Fibroblast of the aortic adventitia (primary cell): ENCODE data around the gene GMPR. TPM values are rescaled to one million over a fixed set of nuclear protein-coding genes. Genes with fewer than 3 reads are reported as not detected.

Experiments
- DNase-seq: peaks from one replicate; pipeline ENCODE4 v3.0.0-alpha.2; 2010; ENCODE audit warnings: low read depth
- H3K4me3 ChIP-seq: 2 replicates; pipeline ENCODE4 v1.5.1; 2011; ENCODE audit warnings: low read depth, mild to moderate bottlenecking, control low read depth, low read length, moderate library complexity
- total RNA-seq: library from RNA; depleted of rRNA; stranded (reverse); fragments of >200 nt; gene quantifications from 2 replicates; pipeline ENCODE4 v1.2.3, GENCODE V29; 2012; ENCODE audit warnings: low replicate concordance
- TF ChIP-seq, protein P1 (sequence below): IDR thresholded peaks from 2 replicates; pipeline ENCODE4 v1.5.1; 2011; ENCODE audit warnings: mild to moderate bottlenecking, low read length, control low read depth, inconsistent platforms; ENCODE audit not compliant: insufficient read depth

The GMPR gene
- total RNA-seq = 2.5 and 24.8 TPM in 2 replicates

DNA sequence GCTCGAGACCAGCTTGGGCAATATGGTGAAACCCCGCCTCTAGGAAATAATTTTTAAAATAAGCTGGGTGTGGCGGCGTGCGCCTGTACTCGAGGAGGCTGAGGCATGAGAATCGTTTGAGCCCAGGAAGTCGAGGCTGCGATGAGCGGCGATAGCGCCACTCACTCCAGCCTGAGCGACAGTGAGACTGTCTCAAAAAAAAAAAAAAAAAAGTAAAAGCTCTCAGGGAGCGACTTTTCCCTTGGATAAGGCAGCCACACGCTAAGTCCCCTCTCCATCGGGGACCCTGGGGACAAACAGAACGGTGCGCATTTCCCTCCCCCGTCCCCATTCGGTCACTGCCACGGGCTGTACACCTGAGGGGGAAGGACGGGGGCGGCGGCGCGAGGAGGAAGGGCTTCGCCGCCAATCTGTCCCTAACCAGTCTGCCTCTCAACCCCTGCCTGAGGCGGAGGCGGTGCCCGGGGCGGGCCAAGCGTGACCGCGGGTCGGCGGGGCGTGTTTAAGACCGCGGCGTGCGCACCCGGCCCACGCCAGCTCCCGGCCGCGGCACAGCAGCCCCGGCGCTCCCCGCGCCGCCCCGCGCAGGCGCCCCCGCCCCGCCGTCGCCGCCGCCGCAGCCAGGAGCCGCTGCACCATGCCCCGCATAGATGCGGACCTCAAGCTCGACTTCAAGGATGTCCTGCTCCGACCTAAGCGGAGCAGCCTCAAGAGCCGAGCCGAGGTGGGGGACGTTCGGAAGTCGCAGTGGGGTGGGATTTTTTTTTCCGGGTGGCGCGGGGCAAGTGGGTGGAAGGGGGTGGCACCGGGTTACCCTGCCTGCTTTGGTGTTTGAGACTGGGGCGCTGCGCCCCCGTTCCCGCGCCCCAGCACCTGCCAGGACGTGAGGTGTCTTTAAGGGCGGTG, at the start of gene GMPR:
GMPR (plus strand) TSS at position 531 of the 906 bp plus-strand sequence; CDS start at position 638, 107 bp downstream.
- TF ChIP-seq, protein P1, sequence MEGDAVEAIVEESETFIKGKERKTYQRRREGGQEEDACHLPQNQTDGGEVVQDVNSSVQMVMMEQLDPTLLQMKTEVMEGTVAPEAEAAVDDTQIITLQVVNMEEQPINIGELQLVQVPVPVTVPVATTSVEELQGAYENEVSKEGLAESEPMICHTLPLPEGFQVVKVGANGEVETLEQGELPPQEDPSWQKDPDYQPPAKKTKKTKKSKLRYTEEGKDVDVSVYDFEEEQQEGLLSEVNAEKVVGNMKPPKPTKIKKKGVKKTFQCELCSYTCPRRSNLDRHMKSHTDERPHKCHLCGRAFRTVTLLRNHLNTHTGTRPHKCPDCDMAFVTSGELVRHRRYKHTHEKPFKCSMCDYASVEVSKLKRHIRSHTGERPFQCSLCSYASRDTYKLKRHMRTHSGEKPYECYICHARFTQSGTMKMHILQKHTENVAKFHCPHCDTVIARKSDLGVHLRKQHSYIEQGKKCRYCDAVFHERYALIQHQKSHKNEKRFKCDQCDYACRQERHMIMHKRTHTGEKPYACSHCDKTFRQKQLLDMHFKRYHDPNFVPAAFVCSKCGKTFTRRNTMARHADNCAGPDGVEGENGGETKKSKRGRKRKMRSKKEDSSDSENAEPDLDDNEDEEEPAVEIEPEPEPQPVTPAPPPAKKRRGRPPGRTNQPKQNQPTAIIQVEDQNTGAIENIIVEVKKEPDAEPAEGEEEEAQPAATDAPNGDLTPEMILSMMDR = peak; percentile 6
- peak; percentile 59 for DNase-seq
- peak within 1 kb of the TSS; percentile 82 for H3K4me3 ChIP-seq

DNA sequence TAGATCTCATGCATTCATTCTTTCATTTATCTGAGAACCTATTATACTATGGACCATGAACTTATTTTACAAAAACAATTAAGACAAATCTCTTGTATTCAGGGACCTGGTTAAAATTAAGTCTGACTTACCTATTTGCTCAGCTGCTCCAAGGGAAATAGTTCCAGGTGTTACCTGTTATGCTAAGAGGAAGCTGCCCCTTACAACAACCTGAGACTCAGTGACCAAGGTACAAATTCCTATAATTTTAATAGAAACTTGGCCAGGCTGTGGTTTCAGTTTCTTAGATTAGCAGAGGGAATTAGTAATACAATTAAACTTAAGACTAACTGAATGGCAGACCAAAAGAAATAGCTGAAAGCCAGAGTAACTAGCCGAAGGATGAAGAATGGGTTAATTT, 48.2 kb upstream of the GMPR start:
- H3K4me3 ChIP-seq = no peak overlapping the region
- DNase-seq = no peak
- TF ChIP-seq, protein P1 = no peak

DNA sequence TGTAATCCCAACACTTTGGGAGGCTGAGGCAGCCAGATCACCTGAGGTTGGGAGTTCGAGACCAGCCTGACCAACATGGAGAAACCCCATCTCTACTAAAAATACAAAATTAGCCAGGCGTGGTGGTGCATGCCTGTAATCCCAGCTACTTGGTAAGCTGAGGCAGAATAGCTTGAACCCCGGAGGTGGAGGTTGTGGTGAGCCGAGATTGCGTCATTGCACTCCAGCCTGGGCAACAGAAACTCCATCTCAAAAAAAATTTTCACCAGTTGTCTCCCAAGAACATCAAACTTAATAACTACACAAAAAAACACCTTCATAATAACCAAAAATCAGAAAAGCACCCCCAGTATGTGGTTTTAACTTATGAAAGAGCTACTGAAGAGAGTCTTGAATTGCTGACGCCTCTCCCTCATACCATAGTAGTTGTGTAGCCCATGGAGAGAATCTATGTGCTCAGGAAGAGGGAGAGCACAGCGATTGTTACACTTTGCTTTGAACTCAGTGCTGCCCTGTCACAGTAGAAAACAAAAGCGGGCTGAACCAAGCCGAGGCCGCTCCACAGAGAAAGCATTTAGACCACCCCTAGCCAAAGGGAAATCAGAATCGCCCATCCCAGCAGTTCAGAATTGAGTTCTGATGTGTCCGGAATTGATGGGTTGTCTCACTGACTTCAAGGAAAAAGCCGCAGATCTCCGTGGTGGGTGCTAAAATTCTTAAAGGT, 42.0 kb upstream of the GMPR start:
- no peak overlapping the region for H3K4me3 ChIP-seq
- DNase-seq = no peak
- TF ChIP-seq, protein P1 = no peak

DNA sequence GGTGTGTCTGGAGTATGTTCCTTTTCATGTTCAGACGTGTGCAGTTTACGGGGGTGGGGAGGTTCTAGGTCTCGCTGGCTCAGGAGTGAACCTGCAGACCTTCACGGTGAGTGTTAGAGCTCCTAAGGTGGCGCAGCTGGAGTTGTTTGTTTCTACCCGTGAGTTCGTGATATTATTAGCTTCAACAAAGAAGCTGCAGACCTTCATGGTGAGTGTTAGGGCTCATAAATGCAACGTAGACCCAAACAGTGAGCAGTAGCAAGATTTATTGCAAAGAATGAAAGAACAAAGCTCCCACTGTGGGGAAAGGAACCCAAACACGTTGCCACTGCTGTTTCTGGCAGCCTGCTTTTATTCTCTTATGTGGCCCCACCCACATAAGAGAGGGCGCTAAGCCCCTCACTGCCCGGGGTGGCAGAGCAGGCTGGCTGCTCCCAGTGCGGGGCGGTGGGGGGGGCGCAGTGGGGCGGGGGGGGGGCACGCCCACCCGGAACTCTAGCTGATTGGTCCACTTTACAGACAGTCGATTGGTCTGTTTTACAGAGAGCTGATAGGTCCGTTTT, 41.3 kb upstream of the GMPR start:
- TF ChIP-seq, protein P1 = no peak
- DNase-seq = no peak
- H3K4me3 ChIP-seq = no peak overlapping the region

DNA sequence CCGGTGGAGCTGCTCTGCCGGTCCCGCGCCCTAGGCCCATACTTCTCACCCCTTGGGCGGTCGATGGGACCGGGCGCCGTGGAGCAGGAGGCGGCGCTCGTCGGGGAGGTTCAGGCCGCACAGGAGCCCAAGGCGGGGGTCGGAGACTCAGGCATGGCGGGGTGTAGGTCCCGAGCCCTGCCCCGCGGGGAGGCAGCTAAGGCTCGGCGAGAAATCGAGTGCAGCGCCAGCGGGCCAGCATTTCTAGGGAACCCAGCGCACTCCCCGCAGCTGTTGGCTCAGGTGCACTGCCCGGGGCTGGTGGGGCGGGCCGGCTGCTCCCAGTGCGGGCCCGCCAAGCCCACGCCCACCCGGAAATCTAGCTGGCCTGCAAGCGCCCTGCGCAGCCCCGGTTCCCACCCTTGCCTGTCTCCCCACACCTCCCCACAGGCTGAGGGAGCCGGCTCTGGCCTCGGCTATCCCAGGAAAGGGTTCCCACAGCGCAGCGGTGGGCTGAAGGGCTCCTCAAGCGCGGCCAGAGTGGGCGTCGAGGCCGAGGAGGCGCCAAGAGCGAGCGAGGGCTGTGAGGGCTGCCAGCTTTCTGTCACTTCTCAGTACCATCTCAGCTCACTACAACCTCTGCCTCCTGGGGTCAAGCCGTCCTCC, 40.2 kb upstream of the GMPR start:
- TF ChIP-seq, protein P1 = no peak
- H3K4me3 ChIP-seq = no peak overlapping the region
- DNase-seq = no peak

DNA sequence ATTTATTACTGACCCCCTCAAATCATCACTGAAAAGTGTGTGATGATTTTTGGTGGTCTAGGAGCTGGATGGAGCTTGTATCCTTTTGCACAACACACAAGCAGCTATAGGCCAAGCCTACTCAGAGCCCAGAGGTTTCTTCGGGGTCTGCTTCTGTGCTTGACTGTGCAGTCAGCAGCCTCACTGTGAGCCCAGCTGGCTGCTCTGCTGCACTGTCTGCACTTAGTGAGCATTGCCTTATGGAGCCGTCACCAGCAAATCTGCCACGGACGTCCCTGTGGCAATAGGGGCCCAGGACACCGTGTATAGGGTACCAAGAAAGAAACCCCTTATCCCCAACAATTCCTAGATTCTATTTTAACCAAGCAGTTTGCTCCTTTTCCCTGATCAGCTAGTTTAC, 38.6 kb upstream of the GMPR start:
- DNase-seq = no peak
- TF ChIP-seq, protein P1 = no peak
- no peak overlapping the region for H3K4me3 ChIP-seq
